Dermis blood vessel endothelial cell (primary cell): Measurements from ENCODE around the gene KLK2. TPM values are rescaled to one million over a fixed set of nuclear protein-coding genes. Genes with fewer than 3 reads are reported as not detected.

Experiments used
- DNase-seq: peaks from one replicate; pipeline ENCODE4 v3.0.0; 2010
- total RNA-seq: library from RNA; depleted of rRNA; stranded (reverse); fragments of >200 nt; gene quantifications from 2 replicates; pipeline ENCODE4 v1.2.3, GENCODE V29; 2014

KLK2 gene
- total RNA-seq, 1 donor from 2014 or later: not detected

DNA sequence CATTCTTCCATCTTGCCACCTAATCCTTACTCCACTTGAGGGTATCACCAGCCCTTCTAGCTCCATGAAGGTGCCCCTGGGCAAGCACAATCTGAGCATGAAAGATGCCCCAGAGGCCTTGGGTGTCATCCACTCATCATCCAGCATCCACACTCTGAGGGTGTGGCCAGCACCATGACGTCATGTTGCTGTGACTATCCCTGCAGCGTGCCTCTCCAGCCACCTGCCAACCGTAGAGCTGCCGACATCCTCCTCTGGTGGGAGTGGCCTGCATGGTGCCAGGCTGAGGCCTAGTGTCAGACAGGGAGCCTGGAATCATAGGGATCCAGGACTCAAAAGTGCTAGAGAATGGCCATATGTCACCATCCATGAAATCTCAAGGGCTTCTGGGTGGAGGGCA is 21.6 kb upstream of the KLK2 start:
- DNase-seq: no peak

DNA sequence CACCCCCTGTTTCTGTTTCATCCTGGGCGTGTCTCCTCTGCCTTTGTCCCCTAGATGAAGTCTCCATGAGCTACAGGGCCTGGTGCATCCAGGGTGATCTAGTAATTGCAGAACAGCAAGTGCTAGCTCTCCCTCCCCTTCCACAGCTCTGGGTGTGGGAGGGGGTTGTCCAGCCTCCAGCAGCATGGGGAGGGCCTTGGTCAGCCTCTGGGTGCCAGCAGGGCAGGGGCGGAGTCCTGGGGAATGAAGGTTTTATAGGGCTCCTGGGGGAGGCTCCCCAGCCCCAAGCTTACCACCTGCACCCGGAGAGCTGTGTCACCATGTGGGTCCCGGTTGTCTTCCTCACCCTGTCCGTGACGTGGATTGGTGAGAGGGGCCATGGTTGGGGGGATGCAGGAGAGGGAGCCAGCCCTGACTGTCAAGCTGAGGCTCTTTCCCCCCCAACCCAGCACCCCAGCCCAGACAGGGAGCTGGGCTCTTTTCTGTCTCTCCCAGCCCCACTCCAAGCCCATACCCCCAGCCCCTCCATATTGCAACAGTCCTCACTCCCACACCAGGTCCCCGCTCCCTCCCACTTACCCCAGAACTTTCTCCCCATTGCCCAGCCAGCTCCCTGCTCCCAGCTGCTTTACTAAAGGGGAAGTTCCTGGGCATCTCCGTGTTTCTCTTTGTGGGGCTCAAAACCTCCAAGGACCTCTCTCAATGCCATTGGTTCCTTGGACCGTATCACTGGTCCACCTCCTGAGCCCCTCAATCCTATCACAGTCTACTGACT is 18.4 kb upstream of the KLK2 start, which contains the start of gene KLK3:
Gene KLK3 (plus strand): TSS at position 280 of the 775 bp plus-strand sequence. CDS start 41 bp downstream, at position 321.
- no peak for DNase-seq

DNA sequence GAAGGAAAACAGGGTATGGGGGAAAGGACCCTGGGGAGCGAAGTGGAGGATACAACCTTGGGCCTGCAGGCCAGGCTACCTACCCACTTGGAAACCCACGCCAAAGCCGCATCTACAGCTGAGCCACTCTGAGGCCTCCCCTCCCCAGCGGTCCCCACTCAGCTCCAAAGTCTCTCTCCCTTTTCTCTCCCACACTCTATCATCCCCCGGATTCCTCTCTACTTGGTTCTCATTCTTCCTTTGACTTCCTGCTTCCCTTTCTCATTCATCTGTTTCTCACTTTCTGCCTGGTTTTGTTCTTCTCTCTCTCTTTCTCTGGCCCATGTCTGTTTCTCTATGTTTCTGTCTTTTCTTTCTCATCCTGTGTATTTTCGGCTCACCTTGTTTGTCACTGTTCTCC is 15.9 kb upstream of the KLK2 start:
- DNase-seq: no peak

DNA sequence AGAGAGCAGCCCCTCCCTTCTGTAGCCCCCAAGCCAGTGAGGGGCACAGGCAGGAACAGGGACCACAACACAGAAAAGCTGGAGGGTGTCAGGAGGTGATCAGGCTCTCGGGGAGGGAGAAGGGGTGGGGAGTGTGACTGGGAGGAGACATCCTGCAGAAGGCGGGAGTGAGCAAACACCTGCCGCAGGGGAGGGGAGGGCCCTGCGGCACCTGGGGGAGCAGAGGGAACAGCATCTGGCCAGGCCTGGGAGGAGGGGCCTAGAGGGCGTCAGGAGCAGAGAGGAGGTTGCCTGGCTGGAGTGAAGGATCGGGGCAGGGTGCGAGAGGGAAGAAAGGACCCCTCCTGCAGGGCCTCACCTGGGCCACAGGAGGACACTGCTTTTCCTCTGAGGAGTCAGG is 14.4 kb upstream of the KLK2 start:
- no peak for DNase-seq

DNA sequence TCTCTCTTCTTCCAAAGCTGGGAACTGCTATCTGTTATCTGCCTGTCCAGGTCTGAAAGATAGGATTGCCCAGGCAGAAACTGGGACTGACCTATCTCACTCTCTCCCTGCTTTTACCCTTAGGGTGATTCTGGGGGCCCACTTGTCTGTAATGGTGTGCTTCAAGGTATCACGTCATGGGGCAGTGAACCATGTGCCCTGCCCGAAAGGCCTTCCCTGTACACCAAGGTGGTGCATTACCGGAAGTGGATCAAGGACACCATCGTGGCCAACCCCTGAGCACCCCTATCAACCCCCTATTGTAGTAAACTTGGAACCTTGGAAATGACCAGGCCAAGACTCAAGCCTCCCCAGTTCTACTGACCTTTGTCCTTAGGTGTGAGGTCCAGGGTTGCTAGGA is 13.4 kb upstream of the KLK2 start:
- no peak for DNase-seq

DNA sequence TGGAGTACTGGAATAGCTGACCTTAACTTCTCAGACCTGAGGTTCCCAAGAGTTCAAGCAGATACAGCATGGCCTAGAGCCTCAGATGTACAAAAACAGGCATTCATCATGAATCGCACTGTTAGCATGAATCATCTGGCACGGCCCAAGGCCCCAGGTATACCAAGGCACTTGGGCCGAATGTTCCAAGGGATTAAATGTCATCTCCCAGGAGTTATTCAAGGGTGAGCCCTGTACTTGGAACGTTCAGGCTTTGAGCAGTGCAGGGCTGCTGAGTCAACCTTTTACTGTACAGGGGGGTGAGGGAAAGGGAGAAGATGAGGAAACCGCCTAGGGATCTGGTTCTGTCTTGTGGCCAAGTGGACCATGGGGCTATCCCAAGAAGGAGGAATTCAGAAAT is 12.2 kb upstream of the KLK2 start:
- no peak for DNase-seq

DNA sequence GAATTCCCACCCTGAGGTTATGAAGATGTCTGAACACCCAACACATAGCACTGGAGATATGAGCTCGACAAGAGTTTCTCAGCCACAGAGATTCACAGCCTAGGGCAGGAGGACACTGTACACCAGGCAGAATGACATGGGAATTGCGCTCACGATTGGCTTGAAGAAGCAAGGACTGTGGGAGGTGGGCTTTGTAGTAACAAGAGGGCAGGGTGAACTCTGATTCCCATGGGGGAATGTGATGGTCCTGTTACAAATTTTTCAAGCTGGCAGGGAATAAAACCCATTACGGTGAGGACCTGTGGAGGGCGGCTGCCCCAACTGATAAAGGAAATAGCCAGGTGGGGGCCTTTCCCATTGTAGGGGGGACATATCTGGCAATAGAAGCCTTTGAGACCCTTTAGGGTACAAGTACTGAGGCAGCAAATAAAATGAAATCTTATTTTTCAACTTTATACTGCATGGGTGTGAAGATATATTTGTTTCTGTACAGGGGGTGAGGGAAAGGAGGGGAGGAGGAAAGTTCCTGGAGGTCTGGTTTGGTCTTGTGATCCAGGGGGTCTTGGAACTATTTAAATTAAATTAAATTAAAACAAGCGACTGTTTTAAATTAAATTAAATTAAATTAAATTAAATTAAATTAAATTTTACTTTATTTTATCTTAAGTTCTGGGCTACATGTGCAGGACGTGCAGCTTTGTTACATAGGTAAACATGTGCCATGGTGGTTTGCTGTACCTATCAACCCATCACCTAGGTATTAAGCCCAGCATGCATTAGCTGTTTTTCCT is 11.5 kb upstream of the KLK2 start:
- no peak for DNase-seq

DNA sequence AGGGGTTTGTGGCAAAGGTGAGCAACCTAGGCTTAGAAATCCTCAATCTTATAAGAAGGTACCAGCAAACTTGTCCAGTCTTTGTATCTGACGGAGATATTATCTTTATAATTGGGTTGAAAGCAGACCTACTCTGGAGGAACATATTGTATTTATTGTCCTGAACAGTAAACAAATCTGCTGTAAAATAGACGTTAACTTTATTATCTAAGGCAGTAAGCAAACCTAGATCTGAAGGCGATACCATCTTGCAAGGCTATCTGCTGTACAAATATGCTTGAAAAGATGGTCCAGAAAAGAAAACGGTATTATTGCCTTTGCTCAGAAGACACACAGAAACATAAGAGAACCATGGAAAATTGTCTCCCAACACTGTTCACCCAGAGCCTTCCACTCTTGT is 3.8 kb upstream of the KLK2 start:
- DNase-seq: no peak

DNA sequence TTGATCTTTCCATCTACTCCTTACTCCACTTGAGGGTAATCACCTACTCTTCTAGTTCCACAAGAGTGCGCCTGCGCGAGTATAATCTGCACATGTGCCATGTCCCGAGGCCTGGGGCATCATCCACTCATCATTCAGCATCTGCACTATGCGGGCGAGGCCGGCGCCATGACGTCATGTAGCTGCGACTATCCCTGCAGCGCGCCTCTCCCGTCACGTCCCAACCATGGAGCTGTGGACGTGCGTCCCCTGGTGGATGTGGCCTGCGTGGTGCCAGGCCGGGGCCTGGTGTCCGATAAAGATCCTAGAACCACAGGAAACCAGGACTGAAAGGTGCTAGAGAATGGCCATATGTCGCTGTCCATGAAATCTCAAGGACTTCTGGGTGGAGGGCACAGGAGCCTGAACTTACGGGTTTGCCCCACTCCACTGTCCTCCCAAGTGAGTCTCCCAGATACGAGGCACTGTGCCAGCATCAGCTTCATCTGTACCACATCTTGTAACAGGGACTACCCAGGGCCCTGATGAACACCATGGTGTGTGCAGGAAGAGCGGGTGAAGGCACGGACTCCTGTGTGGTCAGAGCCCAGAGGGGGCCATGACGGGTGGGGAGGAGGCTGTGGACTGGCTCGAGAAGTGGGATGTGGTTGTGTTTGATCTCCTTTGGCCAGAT is 2.7 kb upstream of the KLK2 start:
- peak; percentile 38 for DNase-seq

DNA sequence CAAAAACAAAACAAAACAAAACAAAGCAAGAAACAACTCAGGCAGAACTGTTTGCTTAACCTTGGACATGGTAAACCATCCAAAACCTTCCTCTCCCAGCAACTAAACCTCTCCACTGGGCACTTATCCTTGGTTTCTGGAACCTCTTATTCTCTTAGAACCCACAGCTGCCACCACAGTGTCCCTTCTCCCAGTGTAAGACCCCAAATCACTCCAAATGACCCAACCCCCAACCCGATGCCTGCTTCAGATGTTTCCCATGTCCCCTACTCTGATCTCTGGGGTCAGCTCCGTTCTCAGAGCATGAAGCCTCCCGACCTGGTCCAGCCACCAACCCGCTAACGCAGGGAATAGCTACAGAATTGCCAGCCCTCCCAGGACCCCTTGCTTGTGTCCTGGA is 972 bp downstream of the KLK2 start:
- DNase-seq: no peak

DNA sequence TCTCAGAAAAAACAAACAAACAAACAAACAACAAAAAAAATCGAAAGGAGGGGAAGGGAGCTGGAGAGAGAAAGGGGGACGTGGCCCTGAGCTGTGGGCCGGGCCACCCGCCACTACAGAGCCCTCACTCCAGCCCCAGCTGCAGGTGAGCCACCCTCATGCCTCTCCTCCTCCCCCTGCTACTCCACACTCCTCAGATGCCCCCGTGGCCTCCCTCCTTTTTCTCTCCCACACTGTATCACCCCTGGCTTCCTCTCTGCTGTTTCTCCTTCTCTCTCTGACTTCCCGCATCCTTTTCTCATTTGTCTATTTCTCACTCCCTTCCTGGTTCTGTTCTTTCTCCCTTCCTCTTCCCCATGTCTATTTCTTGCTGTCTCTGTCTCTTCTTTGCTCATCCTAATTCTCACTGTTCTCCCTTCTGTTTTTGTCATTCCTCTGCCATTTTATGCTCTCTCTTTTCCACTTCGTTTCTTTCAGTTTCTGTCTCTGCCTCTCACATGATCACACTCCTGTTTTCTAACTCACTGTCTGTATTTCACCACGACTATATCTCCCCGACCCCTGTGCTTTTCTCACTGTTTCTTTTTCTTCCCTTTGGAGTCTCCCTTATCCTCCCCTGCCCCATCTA is 2.7 kb downstream of the KLK2 start:
- DNase-seq: no peak

DNA sequence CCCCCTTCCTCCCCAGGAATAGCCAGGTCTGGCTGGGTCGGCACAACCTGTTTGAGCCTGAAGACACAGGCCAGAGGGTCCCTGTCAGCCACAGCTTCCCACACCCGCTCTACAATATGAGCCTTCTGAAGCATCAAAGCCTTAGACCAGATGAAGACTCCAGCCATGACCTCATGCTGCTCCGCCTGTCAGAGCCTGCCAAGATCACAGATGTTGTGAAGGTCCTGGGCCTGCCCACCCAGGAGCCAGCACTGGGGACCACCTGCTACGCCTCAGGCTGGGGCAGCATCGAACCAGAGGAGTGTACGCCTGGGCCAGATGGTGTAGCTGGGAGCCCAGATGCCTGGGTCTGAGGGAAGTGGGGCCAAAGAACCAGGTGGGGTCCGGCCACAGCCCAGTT is 3.2 kb downstream of the KLK2 start:
- no peak for DNase-seq

DNA sequence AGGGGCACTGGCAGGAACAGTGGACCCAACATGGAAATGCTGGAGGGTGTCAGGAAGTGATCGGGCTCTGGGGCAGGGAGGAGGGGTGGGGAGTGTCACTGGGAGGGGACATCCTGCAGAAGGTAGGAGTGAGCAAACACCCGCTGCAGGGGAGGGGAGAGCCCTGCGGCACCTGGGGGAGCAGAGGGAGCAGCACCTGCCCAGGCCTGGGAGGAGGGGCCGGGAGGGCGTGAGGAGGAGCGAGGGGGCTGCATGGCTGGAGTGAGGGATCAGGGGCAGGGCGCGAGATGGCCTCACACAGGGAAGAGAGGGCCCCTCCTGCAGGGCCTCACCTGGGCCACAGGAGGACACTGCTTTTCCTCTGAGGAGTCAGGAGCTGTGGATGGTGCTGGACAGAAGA is 4.1 kb downstream of the KLK2 start:
- DNase-seq: no peak

DNA sequence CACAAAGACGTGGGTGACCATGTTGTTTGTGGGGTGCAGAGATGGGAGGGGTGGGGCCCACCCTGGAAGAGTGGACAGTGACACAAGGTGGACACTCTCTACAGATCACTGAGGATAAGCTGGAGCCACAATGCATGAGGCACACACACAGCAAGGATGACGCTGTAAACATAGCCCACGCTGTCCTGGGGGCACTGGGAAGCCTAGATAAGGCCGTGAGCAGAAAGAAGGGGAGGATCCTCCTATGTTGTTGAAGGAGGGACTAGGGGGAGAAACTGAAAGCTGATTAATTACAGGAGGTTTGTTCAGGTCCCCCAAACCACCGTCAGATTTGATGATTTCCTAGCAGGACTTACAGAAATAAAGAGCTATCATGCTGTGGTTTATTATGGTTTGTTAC is 5.6 kb downstream of the KLK2 start:
- no peak for DNase-seq

DNA sequence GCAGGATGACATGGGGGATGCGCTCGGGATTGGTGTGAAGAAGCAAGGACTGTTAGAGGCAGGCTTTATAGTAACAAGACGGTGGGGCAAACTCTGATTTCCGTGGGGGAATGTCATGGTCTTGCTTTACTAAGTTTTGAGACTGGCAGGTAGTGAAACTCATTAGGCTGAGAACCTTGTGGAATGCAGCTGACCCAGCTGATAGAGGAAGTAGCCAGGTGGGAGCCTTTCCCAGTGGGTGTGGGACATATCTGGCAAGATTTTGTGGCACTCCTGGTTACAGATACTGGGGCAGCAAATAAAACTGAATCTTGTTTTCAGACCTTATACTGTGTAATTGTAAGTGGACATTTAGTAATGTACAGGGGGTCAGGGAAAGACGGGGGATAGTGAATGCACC is 7.0 kb downstream of the KLK2 start:
- no peak for DNase-seq

DNA sequence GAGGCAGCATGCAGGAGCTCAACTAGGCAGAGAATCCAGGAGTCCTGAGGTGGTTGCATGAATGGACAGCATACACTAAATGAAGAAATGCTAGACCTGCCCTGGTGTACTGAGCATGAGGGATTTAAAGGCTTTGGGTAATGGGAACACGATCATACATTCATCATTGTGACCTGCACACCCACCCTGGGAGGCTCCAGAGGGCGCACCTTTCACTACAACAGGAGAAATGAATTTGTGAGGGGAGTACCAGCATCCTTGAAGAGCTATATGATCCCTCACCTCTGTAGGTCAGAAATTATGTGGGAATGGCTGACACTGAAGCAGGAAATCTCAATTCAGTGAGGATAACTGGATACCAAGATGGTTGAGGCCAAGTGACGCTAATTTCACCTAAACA is 8.9 kb downstream of the KLK2 start:
- DNase-seq: no peak

DNA sequence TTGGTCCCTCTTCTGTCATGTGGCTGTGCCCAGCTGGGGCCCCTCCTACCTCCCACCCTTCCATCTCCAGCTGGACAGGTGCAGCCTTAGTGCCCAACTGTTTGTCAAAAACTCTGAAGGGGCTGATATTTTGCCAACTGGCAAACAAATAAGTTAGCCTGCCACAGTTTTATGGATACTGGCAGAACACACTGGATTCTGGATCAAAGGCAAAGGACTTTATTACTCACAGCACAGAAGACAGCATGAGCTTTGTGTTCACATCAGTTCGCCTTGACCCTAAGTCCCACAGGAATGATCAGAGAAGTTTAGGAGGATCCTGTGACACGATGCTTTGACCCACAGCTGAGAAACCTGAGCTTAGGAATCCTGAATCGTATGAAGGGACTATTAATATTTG is 16.4 kb downstream of the KLK2 start:
- no peak for DNase-seq

DNA sequence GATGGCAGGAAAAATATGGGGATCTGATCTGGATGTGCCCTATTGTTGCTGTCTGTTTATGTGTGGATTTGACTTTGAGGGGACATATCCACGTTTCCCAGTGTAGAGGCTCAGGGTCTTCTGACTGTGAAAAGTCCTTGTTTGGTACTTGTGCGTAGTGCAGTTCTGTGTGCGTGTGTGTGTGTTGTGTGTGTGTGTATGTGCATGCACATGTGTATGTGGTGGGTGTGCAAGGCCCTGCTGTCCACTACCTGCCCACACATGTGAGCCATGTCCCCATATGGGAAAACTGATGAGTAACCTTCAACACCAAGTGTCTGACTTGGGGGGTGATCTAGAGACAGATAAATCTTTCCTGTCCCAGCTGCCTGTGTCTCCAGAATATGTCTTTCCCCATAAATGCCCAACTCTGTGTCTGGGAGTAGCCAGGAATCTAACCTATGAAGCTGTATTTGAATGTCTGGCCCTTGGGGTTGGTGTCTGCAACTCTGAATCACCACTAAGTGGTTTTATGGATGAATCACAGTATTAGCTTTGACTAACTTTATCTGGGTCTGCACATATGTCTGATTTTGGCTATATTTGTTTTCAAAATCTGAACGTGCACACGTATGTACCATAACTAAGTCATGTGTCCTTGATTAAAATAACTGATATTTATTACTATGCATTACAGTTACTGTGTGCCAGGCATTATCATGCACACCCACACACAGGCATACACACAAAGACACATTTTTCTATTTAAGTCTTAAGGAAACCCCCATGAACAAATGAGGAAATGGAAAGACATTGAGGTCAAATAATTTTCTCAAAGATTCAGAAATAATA is 17.4 kb downstream of the KLK2 start:
- no peak for DNase-seq

DNA sequence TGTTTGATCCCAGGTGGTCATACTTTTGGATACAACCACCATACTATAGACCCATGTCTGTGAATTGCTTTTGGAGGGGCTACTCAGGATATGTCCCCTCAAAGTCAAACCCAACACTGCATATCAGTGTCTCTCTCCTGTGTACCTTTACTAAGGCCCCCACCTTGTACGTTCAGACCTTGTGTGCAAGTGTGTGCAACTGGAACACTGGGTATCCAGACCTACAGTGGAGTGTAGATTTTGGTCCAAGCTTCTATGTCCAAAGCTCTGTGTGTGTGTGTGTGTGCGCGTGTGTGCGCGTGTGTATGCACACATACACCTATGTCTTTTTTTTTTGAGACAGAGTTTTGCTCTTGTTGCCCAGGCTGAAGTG is 18.0 kb downstream of the KLK2 start:
- no peak for DNase-seq

DNA sequence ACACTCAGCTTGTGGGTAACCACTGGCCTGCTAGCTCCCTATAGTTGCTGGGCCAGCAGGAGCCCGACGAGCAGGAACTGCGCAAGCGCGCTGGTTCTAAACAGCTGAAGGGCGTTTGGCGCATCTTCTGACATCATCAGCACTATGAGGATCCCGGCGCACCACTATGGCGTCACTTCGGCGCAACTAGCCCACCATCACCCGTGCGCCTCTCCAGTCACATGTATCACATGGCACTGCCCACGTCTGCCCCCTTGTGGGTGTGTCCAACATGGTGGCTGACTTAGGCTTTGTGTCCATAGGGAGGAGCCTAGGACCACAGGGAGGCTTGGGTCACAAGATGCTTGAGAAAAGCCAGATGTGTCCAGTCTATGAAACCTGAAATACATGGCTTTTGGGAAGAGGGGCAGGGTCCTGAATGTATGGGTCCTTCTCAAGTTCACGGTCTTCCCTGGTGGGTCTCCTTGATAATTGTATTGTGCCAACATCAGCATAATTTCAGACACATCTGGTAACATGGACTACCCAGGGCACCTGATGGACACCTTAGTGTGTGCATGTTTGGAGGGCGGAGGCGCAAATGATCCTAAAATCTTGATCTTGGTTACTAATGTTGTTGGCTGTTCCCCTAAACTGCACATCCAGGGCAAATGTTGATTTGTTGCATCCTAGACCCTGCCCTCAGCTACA is 20.0 kb downstream of the KLK2 start:
- DNase-seq: peak; percentile 13

DNA sequence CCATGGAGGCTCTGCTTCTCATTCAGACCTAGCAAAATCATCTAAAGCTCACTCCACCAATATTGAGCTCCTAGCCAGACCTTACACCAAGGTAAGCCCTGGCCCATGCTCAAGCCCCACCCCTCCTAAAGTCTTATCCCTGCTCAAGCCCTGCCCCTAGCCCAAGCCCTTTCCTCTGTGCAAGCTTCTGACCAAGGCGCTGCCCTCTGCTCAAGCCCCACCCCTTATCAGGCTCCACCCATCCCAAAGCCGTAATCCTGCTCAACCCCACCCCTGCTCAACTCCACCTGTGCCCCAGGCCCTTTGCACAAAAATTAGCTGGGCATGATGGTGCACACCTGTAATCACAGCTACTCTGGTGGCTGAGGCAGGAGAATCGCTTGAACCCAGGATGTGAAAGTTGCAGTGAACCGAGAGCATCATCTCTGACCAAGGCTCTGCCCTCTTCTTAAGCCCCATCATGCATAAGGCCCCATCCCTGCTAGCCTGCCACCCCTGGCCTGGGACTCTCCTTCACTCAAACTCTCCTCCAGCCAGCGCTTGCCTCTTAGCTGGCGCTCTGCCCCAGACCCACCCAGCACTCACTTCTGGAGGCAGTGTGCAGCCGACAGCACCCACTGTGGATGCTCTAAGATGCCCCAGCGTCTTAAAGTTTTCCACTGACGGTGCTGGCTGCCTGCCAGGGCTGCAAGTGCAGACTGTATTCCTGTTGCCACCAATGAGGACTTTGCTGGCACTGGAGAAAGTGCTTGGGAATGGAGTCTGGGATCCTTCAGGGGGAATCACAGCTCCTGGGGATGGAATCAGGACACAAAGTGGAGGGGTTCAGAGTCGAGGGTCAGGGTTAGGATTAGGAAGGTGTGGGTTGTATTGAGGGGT is 21.5 kb downstream of the KLK2 start:
- DNase-seq: no peak
